K562 (cell line): Measurements from ENCODE around the gene KIF9. TPM values are rescaled to one million over a fixed set of nuclear protein-coding genes. Genes with fewer than 3 reads are reported as not detected.
A peak's percentile ranks its signal among the peaks of the same experiment; 100 is the strongest.

ENCODE experiments used
- ATAC-seq: fragments of 200-7000 bp; cut with Tn5 transposase; 3 replicates; pipeline ENCODE4 v1.9.1; 2020; ENCODE audit warnings: moderate library complexity
- BruUV-seq: library from RNA; stranded (reverse); fragments of 400-500 nt; replicated peaks from 2 replicates; lab custom pipeline; 2021; lab: Mats Ljungman, UMichigan
- CTCF ChIA-PET: fragments of 300-600 bp; formaldehyde crosslinking; extraction: SDS; loops from one replicate; lab custom pipeline; 2021; ENCODE audit warnings: low intra/inter-chr PET ratio; lab: Yijun Ruan, JAX
- POLR2A ChIA-PET: fragments of 300-600, 350-650 bp; sonication (Branson Sonifier 250); formaldehyde crosslinking; extraction: SDS; loops from one replicate; lab custom pipeline; 2021; ENCODE audit warnings: antibody characterized with exemption, inconsistent platforms; lab: Yijun Ruan, JAX
- DNase-seq, 4 experiments: peaks; one replicate each; pipeline versions ENCODE4 v3.0.0 to v3.0.0-alpha.2; 2011 to 2018; ENCODE audit warnings: low spot score in 3 of 4, mixed read lengths in 3 of 4; ENCODE audit errors: extremely low read depth in 1 of 4
- FAIRE-seq: peaks from 2 replicates; lab custom pipeline; 2011; peaks lifted over from hg19 to GRCh38; lab: Jason Lieb, UNC
- H2AFZ ChIP-seq: 2 replicates; pipeline ENCODE4 v1.6.0; 2011; ENCODE audit warnings: low read depth, low read length, control low read depth, inconsistent platforms
- H3K27ac ChIP-seq: fragments of 200-600 bp; 3 replicates; pipeline ENCODE4 v1.8.0; 2011; ENCODE audit warnings: low read depth, mild to moderate bottlenecking, control low read depth, inconsistent platforms, low read length, moderate library complexity, mixed read lengths; ENCODE audit errors: extremely low read depth
- H3K27me3 ChIP-seq, 2 experiments: fragments of 300-600 bp in 1 of 2; 2 replicates in 1 of 2; 3 replicates in 1 of 2; pipeline versions ENCODE4 v1.6.0 to v1.8.0; 2011; ENCODE audit warnings: inconsistent platforms in 2 of 2, low read length in 2 of 2, mild to moderate bottlenecking in 1 of 2, mixed read lengths in 1 of 2, moderate library complexity in 1 of 2; ENCODE audit not compliant: control insufficient read depth in 2 of 2, insufficient read depth in 2 of 2
- H3K36me3 ChIP-seq: fragments of 300-600 bp; 3 replicates; pipeline ENCODE4 v1.8.0; 2011; ENCODE audit warnings: mild to moderate bottlenecking, low read length, inconsistent platforms; ENCODE audit not compliant: control insufficient read depth, insufficient read depth
- H3K4me1 ChIP-seq, 2 experiments: fragments of 200-600 bp in 1 of 2; replicated peaks in 1 of 2; 2 replicates in 1 of 2; 3 replicates in 1 of 2; pipeline versions ENCODE4 v1.5.1 to v1.8.0; 2011; ENCODE audit warnings: inconsistent platforms in 2 of 2, low read length in 2 of 2, mild to moderate bottlenecking in 1 of 2, mixed read lengths in 1 of 2, moderate library complexity in 1 of 2; ENCODE audit not compliant: control insufficient read depth in 2 of 2, insufficient read depth in 2 of 2
- H3K4me2 ChIP-seq: 2 replicates; pipeline ENCODE4 v1.6.1; 2011; ENCODE audit warnings: low read length, control low read depth, inconsistent platforms, mixed read lengths; ENCODE audit not compliant: insufficient read depth
- H3K4me3 ChIP-seq: fragments of 200-600 bp; sonication (generic), shearing (Covaris generic); 2 replicates; pipeline ENCODE4 v1.5.1; 2016; ENCODE audit warnings: control low read depth, inconsistent platforms
- H3K79me2 ChIP-seq: fragments of 200-600 bp; 3 replicates; pipeline ENCODE4 v1.8.0; 2011; ENCODE audit warnings: low read length, inconsistent platforms; ENCODE audit not compliant: control insufficient read depth, insufficient read depth
- H3K9ac ChIP-seq, 2 experiments: 2 replicates each; pipeline versions ENCODE4 v1.6.0 to v1.6.1; 2011; ENCODE audit warnings: low read depth in 2 of 2, low read length in 2 of 2, control low read depth in 1 of 2, inconsistent platforms in 1 of 2, mild to moderate bottlenecking in 1 of 2, mixed read lengths in 1 of 2; ENCODE audit not compliant: insufficient read depth in 1 of 2
- H3K9me1 ChIP-seq: one replicate; pipeline ENCODE4 v1.6.0; 2011; ENCODE audit warnings: inconsistent platforms, mild to moderate bottlenecking, low read length, moderate library complexity; ENCODE audit not compliant: control insufficient read depth, insufficient read depth
- H3K9me3 ChIP-seq: replicated peaks from 2 replicates; pipeline ENCODE4 v1.5.1; 2011; ENCODE audit warnings: low read depth, low read length, inconsistent platforms; ENCODE audit not compliant: control insufficient read depth, insufficient read depth
- H4K20me1 ChIP-seq: replicated peaks from 2 replicates; pipeline ENCODE4 v1.6.1; 2011; ENCODE audit warnings: low read length, inconsistent platforms, mixed read lengths; ENCODE audit not compliant: control insufficient read depth, insufficient read depth
- ETS1 ChIP-seq: conservative IDR thresholded peaks from 2 replicates; pipeline ENCODE4 v1.6.1; 2011; ENCODE audit warnings: low read depth, mild to moderate bottlenecking, low read length; ENCODE audit not compliant: control insufficient read depth
- MEIS2 ChIP-seq: fragments of 450-650 bp; IDR thresholded peaks from 2 replicates; pipeline ENCODE4 v1.6.1; 2014; ENCODE audit warnings: mild to moderate bottlenecking; ENCODE audit not compliant: partially characterized antibody
- MIER1 ChIP-seq: fragments of 450-650 bp; IDR thresholded peaks from 2 replicates; pipeline ENCODE4 v1.6.1; 2016; ENCODE audit warnings: antibody characterized with exemption, mild to moderate bottlenecking, low read depth
- NRF1 ChIP-seq, 2 experiments: fragments of 450-650 bp; IDR thresholded peaks in 1 of 2; conservative IDR thresholded peaks in 1 of 2; 2 replicates each; pipeline ENCODE4 v1.6.1; 2014; ENCODE audit warnings: mild to moderate bottlenecking in 2 of 2
- PBX2 ChIP-seq, 2 experiments: IDR thresholded peaks in 1 of 2; conservative IDR thresholded peaks in 1 of 2; 2 replicates each; pipeline ENCODE4 v1.6.1; 2016; ENCODE audit warnings: low read depth in 2 of 2, mild to moderate bottlenecking in 1 of 2, missing compliant biosample characterization in 1 of 2, missing genetic modification characterization in 1 of 2, moderate library complexity in 1 of 2
- PKNOX1 ChIP-seq: fragments of 450-650 bp; IDR thresholded peaks from 2 replicates; pipeline ENCODE4 v1.6.1; 2016
- SMARCA4 ChIP-seq: fragments of 450-650 bp; IDR thresholded peaks from 2 replicates; pipeline ENCODE4 v1.6.1; 2016
- WGBS: fragments of 100-300 bp; shearing (Covaris generic); methylation state at CpG from one replicate; pipeline ENCODE4 v1.1.6; 2016; ENCODE audit warnings: low coverage, mixed read lengths; ENCODE audit not compliant: insufficient coverage; ENCODE audit errors: missing lambda C conversion rate; 5-methylcytosine and 5-hydroxymethylcytosine counted together
- in situ Hi-C: fragments of 300-500 bp; cut with MboI; formaldehyde crosslinking; loops from 4 replicates; pipeline ENCODE4 v1.15.0; 2018; ENCODE audit warnings: inconsistent platforms, mixed read lengths
- intact Hi-C: fragments of 100-400 bp; cut with micrococcal nuclease; formaldehyde crosslinking; loops from 2 replicates; pipeline ENCODE4 v1.14.2; 2022
- polyA plus RNA-seq, 8 experiments: library from polyadenylated mRNA; depleted of rRNA in 4 of 8; stranded (reverse) in 5 of 8; unstranded in 3 of 8; fragments of >200 nt; fragmentation: Nextera tagmentation in 2 of 8; fragmentation: Illumina TruSeq in 1 of 8; extraction: Ambion mirVana in 2 of 8; extraction: Trizol in 1 of 8; gene quantifications; 2 replicates each; pipeline versions ENCODE4 v1.2.1 to v1.2.3, GENCODE V29; 2011 to 2014; ENCODE audit warnings: inconsistent platforms in 1 of 8, missing spikeins in 1 of 8
- total RNA-seq, 7 experiments: library from RNA; depleted of rRNA in 6 of 7; stranded (reverse); fragments of >200 nt in 6 of 7; fragmentation: Illumina TruSeq in 2 of 7; extraction: Trizol in 2 of 7; gene quantifications; 2 replicates each; pipeline versions ENCODE4 v1.2.1 to v1.2.3, GENCODE V29; 2011 to 2021; ENCODE audit warnings: low replicate concordance in 1 of 7

The KIF9 gene
- total and polyA plus RNA-seq, 9 of the 15 experiments (the other 6 are each of a cell fraction or from before 2014, with no cell fraction given) = 16.9 to 56.9 (median 25.0) TPM

- 46% methylated on average over 3 of the region's 3 CpGs for WGBS
- BruUV-seq = no TSS peak
- intact Hi-C loops = no loop called here
- Histone ChIP-seq H3K36me3 (no peaks in the 10 kb centered on the region), H3K27ac (no peak overlapping the region), H3K4me2 (no peak overlapping the region), H3K9me1 (no peaks in the 10 kb centered on the region), H3K4me3 (no peak overlapping the region), H3K9ac (no peak overlapping the region), H4K20me1 (peaks cover 6% of the 10 kb centered on the region; the same call in 1 of the 2 replicates), H2AFZ (no peak overlapping the region), H3K4me1 (no peaks in the 10 kb centered on the region; a peak in 1 of 5 replicates), H3K9me3 (no peaks in the 10 kb centered on the region), H3K27me3 (peaks cover 0 to 11% of the 10 kb centered on the region in 2 experiments; a peak in 2 of 5 replicates), H3K79me2 (no peaks in the 10 kb centered on the region)
- in situ Hi-C loops = no loop called here
- FAIRE-seq (no peak), ATAC-seq (no peak), DNase-seq (no peak)
- POLR2A ChIA-PET = interaction anchor here (0.7 kb wide), 1 partner anchor 167 kb away, joined by 3 read pairs; no protein-coding TSS in a partner anchor
- CTCF ChIA-PET = no interaction called here
- no peak for TF ChIP-seq PBX2 (CRISPR knock-in tag; IDR thresholded peaks at IDR 0.05; ENCODE audit: low read depth)
- TF ChIP-seq PBX2 (tag; conservative IDR thresholded peaks at IDR 0.05; ENCODE audit: low read depth) = peak; percentile 70
- TF ChIP-seq NRF1 (conservative IDR thresholded peaks at IDR 0.05 in 1 of 2, IDR thresholded peaks at IDR 0.05 in 1 of 2) = no peak
- no peak for TF ChIP-seq ETS1
- TF ChIP-seq SMARCA4 = no peak
- TF ChIP-seq PKNOX1 = peak; percentile 49; the same call in 1 of the 2 replicates
- TF ChIP-seq MEIS2 = peak; percentile 67
- TF ChIP-seq MIER1 = no peak
These were observed 44.6 kb downstream of the KIF9 start for GRCh38 chr3:47238017-47238416.
